Globus pallidus (tissue), 1 donor: ENCODE results near the gene CCK.

Experiments
- DNase-seq: peaks from one replicate; pipeline ENCODE4 v3.0.0-alpha.2; 2015; ENCODE audit warnings: low spot score

The CCK gene

DNA sequence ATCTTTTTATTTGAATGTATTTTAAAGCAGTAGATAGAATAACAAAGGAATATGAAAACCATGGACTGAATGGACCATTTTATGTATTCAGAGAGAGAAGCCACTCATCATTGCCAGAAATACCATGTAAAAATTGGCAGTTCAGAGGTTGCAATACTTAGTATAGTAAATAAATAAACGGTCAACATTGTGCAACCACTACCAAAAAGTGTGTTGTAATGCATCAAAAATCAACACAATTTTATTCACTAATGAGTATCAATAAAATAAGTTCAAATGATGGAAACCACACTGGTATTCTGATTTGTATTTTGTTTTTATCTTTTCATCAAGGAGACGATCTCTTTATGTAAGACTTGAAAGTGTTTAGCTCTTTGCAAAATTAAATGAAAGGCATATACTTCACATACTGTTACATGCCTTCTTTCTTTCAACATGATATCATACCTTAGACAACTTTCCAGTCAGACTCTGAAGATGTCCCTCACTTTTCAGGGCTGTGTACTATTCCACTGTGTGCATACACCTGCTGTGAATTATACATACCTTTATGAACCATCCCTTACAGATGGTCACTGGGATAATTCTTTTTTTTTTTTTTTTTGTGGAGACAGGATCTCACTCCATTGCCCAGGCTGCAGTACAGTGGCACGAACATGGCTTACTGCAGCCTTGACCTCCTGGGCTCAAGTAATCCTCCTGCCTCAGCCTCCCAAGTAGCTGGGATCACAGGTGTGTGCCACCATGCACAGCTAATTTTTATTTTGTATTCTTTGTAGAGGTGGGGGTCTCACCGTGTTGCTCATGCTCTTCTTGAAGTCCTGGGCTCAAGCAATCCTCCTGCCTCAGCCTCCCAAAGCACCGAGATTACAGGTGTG lies 40.3 kb downstream of the CCK start:
- DNase-seq = no peak

DNA sequence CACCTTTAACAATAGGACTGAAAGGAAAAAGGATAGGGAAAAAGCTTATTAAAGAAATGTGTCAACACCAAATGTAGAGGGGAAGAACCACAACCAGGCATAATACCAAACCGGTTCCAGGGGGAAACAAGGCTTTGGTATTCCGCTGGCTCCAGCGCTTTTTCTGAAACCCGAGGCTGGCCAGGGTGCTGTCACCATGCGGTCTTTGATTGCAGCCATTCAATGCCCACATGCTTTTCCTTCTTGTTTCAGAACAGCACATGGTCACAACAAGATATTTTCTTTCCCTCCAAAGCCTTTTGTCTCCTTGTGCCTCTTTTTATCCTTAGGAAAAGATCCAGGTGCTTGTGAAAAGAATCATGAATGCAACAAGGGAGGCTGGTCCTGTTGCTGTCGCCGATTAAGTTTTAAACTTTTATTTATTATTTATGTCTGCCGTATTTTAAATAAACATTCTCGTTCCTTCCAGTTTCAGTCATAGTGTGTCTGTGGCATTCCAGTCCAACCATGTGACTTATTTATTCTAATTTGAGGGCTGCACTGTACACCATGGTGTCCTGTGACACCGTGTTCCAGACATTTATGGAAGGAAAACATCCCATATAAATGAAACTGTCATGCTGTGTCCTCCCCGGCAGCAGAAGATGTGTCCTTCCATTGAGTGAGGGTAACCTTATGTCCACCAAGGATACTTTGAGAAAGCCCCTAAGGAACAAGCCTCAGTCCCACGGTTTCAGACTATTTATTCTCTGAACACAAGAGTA lies 41.1 kb downstream of the CCK start:
- no peak for DNase-seq

- no peak for DNase-seq
These were observed 41.8 kb downstream of the CCK start for GRCh38 chr3:42224178-42224577.

GRCh38 chr3:42222942-42223693 lies 42.9 kb downstream of the CCK start:
- DNase-seq = no peak

DNA sequence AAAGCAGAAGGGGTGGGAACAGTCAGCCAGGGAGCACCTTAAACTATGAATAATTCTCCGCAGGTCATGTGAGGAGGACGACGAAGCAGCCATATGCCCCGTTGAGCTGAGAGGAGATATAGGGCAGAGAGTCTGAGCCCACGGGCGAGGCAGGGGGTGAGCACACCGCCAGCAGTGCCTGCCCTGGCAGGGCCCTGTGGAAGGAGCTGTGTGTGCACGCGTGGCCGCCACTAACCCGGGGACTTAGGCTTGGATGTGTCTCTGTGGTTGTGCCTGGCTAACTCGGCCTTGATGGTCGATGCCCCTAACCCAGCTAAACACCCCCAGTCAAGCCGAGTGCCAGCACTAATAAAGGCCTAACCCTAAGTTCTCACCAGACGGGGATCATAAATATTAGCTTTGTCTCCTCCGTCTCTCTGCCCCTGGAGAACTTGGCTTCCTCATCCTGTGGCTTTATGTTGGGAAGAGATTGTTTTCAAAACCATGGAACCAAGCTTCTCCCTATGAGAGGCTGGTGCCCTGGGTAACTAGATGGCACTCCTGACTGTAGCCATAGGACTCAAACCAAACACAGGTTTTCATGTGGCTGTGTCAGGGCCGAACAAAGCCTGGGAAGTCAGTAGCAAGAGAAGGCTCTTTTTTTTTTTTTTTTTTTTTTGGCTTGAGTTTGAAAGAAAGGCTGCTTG lies 45.4 kb downstream of the CCK start:
- DNase-seq = no peak

GRCh38 chr3:42216931-42217333 lies 49.1 kb downstream of the CCK start:
- DNase-seq = no peak

DNA sequence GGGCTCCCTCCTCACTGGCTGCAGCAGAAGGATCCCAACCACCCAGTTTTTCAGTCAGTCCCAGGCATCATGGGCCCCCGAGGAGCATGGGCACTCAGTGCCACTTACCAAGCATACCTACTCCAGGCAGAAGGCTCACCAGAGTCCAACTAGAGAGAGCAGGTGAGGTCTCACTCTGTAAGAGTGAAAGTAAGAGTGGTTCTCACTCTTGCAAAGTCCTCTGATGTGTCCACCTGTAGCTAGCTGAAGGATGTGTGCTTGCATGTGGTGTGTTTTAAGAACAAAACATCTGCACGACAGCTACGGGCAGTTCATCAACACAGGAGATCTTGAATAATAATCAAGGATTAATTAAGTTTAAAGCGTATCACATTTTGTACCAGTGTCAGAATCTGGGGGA lies 49.7 kb downstream of the CCK start:
- no peak for DNase-seq

DNA sequence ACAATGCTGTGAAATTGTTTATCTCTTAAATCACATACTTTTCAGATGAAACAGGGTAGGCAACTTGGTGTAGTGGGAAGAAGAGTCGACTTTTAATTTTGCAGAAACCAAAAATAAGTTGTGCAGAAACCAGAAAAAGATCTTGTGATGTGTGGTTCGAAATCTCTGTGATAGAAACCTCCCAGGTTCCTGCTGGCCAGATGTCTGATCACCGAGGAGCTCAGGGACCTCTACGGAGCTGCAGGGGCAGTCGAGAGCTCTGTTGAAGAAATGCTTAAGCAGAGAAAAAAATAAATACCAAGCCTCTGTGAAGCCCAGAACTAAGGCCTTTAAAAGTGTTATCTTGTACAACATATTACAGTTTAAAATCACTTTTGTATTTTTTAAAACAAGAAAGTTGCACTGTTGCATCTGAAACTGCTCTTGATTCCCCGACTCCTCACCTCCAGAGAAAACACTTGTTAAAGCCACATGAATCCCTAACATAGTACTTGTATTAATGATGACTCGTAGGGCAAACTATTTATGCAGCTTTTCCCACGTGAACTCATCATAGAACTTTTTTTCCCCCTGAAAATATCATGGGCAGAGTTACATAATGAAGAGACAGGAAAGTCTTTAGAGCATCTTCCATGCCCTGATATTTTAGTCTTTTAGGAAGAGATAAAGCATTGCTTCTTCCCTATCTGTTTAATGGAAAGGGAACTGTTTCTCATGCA lies 51.3 kb downstream of the CCK start:
- no peak for DNase-seq

GRCh38 chr3:42214064-42214463 lies 51.9 kb downstream of the CCK start:
- DNase-seq = no peak

- DNase-seq = no peak
These were observed 52.6 kb downstream of the CCK start for GRCh38 chr3:42213417-42213816.

- DNase-seq = no peak
These were observed 55.3 kb downstream of the CCK start for GRCh38 chr3:42210726-42211125.

DNA sequence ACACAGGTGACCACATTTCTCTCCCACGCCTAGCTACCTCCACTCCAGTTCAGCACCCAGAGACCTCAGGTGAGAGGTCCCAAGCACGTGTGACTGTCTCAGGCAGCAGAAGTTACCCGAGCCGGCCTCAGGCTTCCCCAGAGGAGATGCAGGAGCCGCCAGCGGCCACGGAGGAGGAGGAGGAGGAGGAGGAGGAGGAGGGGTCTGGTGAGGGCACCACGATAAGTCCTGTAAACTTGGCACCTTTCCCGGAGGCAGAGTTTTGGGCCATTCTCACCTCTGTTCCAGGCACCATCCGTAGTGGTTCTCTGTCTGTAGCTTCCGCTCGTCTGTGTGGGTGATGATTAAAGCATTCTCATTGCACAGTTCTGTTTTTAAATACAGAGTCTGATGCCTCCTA lies 56.1 kb downstream of the CCK start:
- DNase-seq = no peak
